ENCODE measurements around the gene APEX2.

Gene APEX2

GRCh38 chrX:54995621-54996020 is 4.5 kb upstream of the APEX2 start:
- H3K4me1 Mint-ChIP-seq (ENCODE audit: low read depth): peaks cover 21% of the 10 kb centered on the region
- intact Hi-C loops (cut with micrococcal nuclease): no loop called here
- H3K36me3 Mint-ChIP-seq (ENCODE audit: low read depth): peaks cover 9% of the 10 kb centered on the region
- H3K27me3 Mint-ChIP-seq: peaks cover 2% of the 10 kb centered on the region
- no peaks in the 10 kb centered on the region for H3K9me3 Mint-ChIP-seq
- H3K27ac Mint-ChIP-seq: no peak overlapping the region
- no peak overlapping the region for H3K4me3 Mint-ChIP-seq

- Mint-ChIP-seq H3K36me3 (ENCODE audit: low read depth) (peaks cover 70% of the 10 kb centered on the region), H3K4me1 (ENCODE audit: low read depth) (peaks cover 80% of the 10 kb centered on the region), H3K27me3 (no peaks in the 10 kb centered on the region), H3K27ac (peak overlapping the region; percentile 97), H3K9me3 (no peaks in the 10 kb centered on the region), H3K4me3 (no peak overlapping the region)
- intact Hi-C loops (cut with micrococcal nuclease): loop anchor here (10.0 kb wide), 1 partner anchor 1319 kb away; the partner anchor contains the start of gene HUWE1
Measured at GRCh38 chrX:55004231-55004630, 4.1 kb downstream of the APEX2 start.

- intact Hi-C loops (cut with micrococcal nuclease): loop anchor here (10.0 kb wide), 1 partner anchor 1320 kb away; the partner anchor contains the start of gene HUWE1
- H3K36me3 Mint-ChIP-seq (ENCODE audit: low read depth): peaks cover 65% of the 10 kb centered on the region
Measured at GRCh38 chrX:55005256-55005655, 5.1 kb downstream of the APEX2 start.

GRCh38 chrX:55006827-55007621 is 6.9 kb downstream of the APEX2 start:
- H3K9me3 Mint-ChIP-seq: no peaks in the 10 kb centered on the region
- intact Hi-C loops (cut with micrococcal nuclease): loop anchor here (10.0 kb wide), 1 partner anchor 1322 kb away; the partner anchor contains the start of gene HUWE1

More at GRCh38 chrX:55005256-55005655, 5.1 kb downstream of the APEX2 start:
- Mint-ChIP-seq H3K4me1 (ENCODE audit: low read depth) (peaks cover 80% of the 10 kb centered on the region), H3K27me3 (no peaks in the 10 kb centered on the region), H3K9me3 (no peaks in the 10 kb centered on the region), H3K27ac (peak overlapping the region; percentile 97), H3K4me3 (no peak overlapping the region)

GRCh38 chrX:55007656-55008055 is 7.5 kb downstream of the APEX2 start:
- H3K36me3 Mint-ChIP-seq (ENCODE audit: low read depth): peaks cover 46% of the 10 kb centered on the region
- H3K4me1 Mint-ChIP-seq (ENCODE audit: low read depth): peaks cover 62% of the 10 kb centered on the region
- intact Hi-C loops (cut with micrococcal nuclease): loop anchor here (10.0 kb wide), 1 partner anchor 1323 kb away; the partner anchor contains the start of gene HUWE1
- no peaks in the 10 kb centered on the region for H3K27me3 Mint-ChIP-seq
- no peaks in the 10 kb centered on the region for H3K9me3 Mint-ChIP-seq
- peak overlapping the region; percentile 69 for H3K4me3 Mint-ChIP-seq
- peak overlapping the region; percentile 89 for H3K27ac Mint-ChIP-seq

More at GRCh38 chrX:55006827-55007621, 6.9 kb downstream of the APEX2 start:
- Mint-ChIP-seq H3K27ac (peak overlapping the region; percentile 89), H3K27me3 (no peaks in the 10 kb centered on the region), H3K36me3 (ENCODE audit: low read depth) (peaks cover 52% of the 10 kb centered on the region), H3K4me1 (ENCODE audit: low read depth) (peaks cover 68% of the 10 kb centered on the region), H3K4me3 (peak overlapping the region; percentile 69)

- no peaks in the 10 kb centered on the region for H3K9me3 Mint-ChIP-seq
Measured at GRCh38 chrX:55008571-55009358, 8.6 kb downstream of the APEX2 start.

GRCh38 chrX:55011294-55011693 is 11.1 kb downstream of the APEX2 start:
- H3K4me3 Mint-ChIP-seq: no peak overlapping the region
- H3K9me3 Mint-ChIP-seq: no peaks in the 10 kb centered on the region
- intact Hi-C loops (cut with micrococcal nuclease): loop anchor here (5.0 to 10.0 kb wide), 2 partner anchors 119 to 206 kb away; partner anchors contain the start of gene MAGED2
- peaks cover 15% of the 10 kb centered on the region for H3K36me3 Mint-ChIP-seq (ENCODE audit: low read depth)
- no peaks in the 10 kb centered on the region for H3K27me3 Mint-ChIP-seq
- H3K27ac Mint-ChIP-seq: no peak overlapping the region
- peaks cover 28% of the 10 kb centered on the region for H3K4me1 Mint-ChIP-seq (ENCODE audit: low read depth)

More at GRCh38 chrX:55008571-55009358, 8.6 kb downstream of the APEX2 start:
- H3K4me3 Mint-ChIP-seq: peak overlapping the region; percentile 30
- H3K4me1 Mint-ChIP-seq (ENCODE audit: low read depth): peaks cover 51% of the 10 kb centered on the region
- H3K36me3 Mint-ChIP-seq (ENCODE audit: low read depth): peaks cover 35% of the 10 kb centered on the region
- H3K27ac Mint-ChIP-seq: peak overlapping the region; percentile 89
- H3K27me3 Mint-ChIP-seq: no peaks in the 10 kb centered on the region
- intact Hi-C loops (cut with micrococcal nuclease): loop anchor here (10.0 kb wide), 1 partner anchor 1324 kb away; the partner anchor contains the start of gene HUWE1

GRCh38 chrX:55014897-55015299 is 14.7 kb downstream of the APEX2 start:
- no peaks in the 10 kb centered on the region for H3K9me3 Mint-ChIP-seq

GRCh38 chrX:55026143-55026542 is 26.0 kb downstream of the APEX2 start:
- Mint-ChIP-seq H3K27ac (no peak overlapping the region), H3K36me3 (ENCODE audit: low read depth) (no peaks in the 10 kb centered on the region), H3K4me3 (no peak overlapping the region), H3K9me3 (no peaks in the 10 kb centered on the region), H3K27me3 (peaks cover 3% of the 10 kb centered on the region), H3K4me1 (ENCODE audit: low read depth) (no peaks in the 10 kb centered on the region)
- intact Hi-C loops (cut with micrococcal nuclease): no loop called here

More at GRCh38 chrX:55014897-55015299, 14.7 kb downstream of the APEX2 start:
- H3K27ac Mint-ChIP-seq: no peak overlapping the region
- no peaks in the 10 kb centered on the region for H3K36me3 Mint-ChIP-seq (ENCODE audit: low read depth)
- H3K4me1 Mint-ChIP-seq (ENCODE audit: low read depth): no peaks in the 10 kb centered on the region
- intact Hi-C loops (cut with micrococcal nuclease): loop anchor here (5.0 to 10.0 kb wide), 2 partner anchors 123 to 210 kb away; partner anchors contain the start of gene MAGED2
- H3K27me3 Mint-ChIP-seq: no peaks in the 10 kb centered on the region
- no peak overlapping the region for H3K4me3 Mint-ChIP-seq

- Mint-ChIP-seq H3K27ac (no peak overlapping the region), H3K27me3 (peaks cover 3% of the 10 kb centered on the region), H3K9me3 (no peaks in the 10 kb centered on the region), H3K4me1 (ENCODE audit: low read depth) (no peaks in the 10 kb centered on the region), H3K4me3 (no peak overlapping the region), H3K36me3 (ENCODE audit: low read depth) (no peaks in the 10 kb centered on the region)
- intact Hi-C loops (cut with micrococcal nuclease): no loop called here
Measured at GRCh38 chrX:55026840-55027239, 26.7 kb downstream of the APEX2 start.

GRCh38 chrX:55028040-55028439 is 27.9 kb downstream of the APEX2 start:
- intact Hi-C loops (cut with micrococcal nuclease): no loop called here
- no peaks in the 10 kb centered on the region for H3K4me1 Mint-ChIP-seq (ENCODE audit: low read depth)
- no peaks in the 10 kb centered on the region for H3K9me3 Mint-ChIP-seq
- H3K4me3 Mint-ChIP-seq: no peak overlapping the region
- H3K27me3 Mint-ChIP-seq: peaks cover 3% of the 10 kb centered on the region
- H3K36me3 Mint-ChIP-seq (ENCODE audit: low read depth): no peaks in the 10 kb centered on the region
- H3K27ac Mint-ChIP-seq: no peak overlapping the region

GRCh38 chrX:55028611-55029010 is 28.4 kb downstream of the APEX2 start:
- no peaks in the 10 kb centered on the region for H3K9me3 Mint-ChIP-seq
- intact Hi-C loops (cut with micrococcal nuclease): no loop called here
- H3K4me1 Mint-ChIP-seq (ENCODE audit: low read depth): no peaks in the 10 kb centered on the region
- H3K27ac Mint-ChIP-seq: no peak overlapping the region
- peaks cover 3% of the 10 kb centered on the region for H3K27me3 Mint-ChIP-seq
- H3K4me3 Mint-ChIP-seq: no peak overlapping the region
- no peaks in the 10 kb centered on the region for H3K36me3 Mint-ChIP-seq (ENCODE audit: low read depth)

- intact Hi-C loops (cut with micrococcal nuclease): no loop called here
- Mint-ChIP-seq H3K4me3 (no peak overlapping the region), H3K27ac (no peak overlapping the region), H3K36me3 (ENCODE audit: low read depth) (no peaks in the 10 kb centered on the region), H3K9me3 (no peaks in the 10 kb centered on the region), H3K27me3 (peaks cover 3% of the 10 kb centered on the region), H3K4me1 (ENCODE audit: low read depth) (no peaks in the 10 kb centered on the region)
Measured at GRCh38 chrX:55029291-55029690, 29.1 kb downstream of the APEX2 start.

Measured in dendritic cell treated with granulocyte-macrophage colony-stimulating factor and Interleukin-4, amounts not matched to agents 40 ng/mL and 50 ng/mL, for 4 days (primary cell).